Measurements from ENCODE around the gene HAL.

- TF ChIP-seq EZH2 (IDR thresholded peaks at IDR 0.05; ENCODE audit: borderline replicate concordance, low read depth, low read length, severe bottlenecking): no peak
- TF ChIP-seq, protein P1, sequence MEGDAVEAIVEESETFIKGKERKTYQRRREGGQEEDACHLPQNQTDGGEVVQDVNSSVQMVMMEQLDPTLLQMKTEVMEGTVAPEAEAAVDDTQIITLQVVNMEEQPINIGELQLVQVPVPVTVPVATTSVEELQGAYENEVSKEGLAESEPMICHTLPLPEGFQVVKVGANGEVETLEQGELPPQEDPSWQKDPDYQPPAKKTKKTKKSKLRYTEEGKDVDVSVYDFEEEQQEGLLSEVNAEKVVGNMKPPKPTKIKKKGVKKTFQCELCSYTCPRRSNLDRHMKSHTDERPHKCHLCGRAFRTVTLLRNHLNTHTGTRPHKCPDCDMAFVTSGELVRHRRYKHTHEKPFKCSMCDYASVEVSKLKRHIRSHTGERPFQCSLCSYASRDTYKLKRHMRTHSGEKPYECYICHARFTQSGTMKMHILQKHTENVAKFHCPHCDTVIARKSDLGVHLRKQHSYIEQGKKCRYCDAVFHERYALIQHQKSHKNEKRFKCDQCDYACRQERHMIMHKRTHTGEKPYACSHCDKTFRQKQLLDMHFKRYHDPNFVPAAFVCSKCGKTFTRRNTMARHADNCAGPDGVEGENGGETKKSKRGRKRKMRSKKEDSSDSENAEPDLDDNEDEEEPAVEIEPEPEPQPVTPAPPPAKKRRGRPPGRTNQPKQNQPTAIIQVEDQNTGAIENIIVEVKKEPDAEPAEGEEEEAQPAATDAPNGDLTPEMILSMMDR (IDR thresholded peaks at IDR 0.05; ENCODE audit: borderline replicate concordance, extremely low read depth, low read length, poor library complexity, severe bottlenecking): no peak
Measured at GRCh38 chr12:95993907-95994306, 2.2 kb downstream of the HAL start.

Data from DND-41 (cell line).